ENCODE results near the gene KANSL2. TPM values are rescaled to one million over a fixed set of nuclear protein-coding genes. Genes with fewer than 3 reads are reported as not detected.
A peak's percentile ranks its signal among the peaks of the same experiment; 100 is the strongest.
"Not testable (repeated sequence)": the region's sequence is repeated elsewhere in the genome, so short reads cannot be mapped to it uniquely, and the experiment has no call there.

The KANSL2 gene
- total and polyA plus RNA-seq, 2 of the 13 experiments (the other 11 are each of a cell fraction or from before 2014, with no cell fraction given), result 24.1 to 41.3 TPM

DNA sequence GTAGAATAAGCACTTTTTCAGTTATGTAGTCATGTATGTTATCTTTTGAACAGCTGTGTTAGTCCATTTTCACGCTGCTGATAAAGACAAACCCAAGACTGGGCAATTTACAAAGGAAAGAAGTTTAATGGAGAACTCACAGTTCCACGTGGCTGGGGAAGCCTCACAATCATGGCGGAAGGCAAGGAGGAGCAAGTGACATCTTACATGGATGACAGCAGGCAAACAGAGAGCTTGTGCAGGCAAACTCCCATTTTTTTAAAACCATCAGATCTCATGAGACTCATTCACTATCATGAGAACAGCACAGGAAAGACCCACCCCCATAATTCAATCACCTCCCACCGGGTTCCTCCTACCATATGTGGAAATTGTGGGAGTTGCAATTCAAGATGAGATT is 37.0 kb upstream of the KANSL2 start:
- Histone ChIP-seq H3K4me1 (ENCODE audit: insufficient read depth, low read length) (peaks cover 12% of the 10 kb centered on the region), H3K9me3 (ENCODE audit: low read length) (peaks cover 18% of the 10 kb centered on the region), H3K79me2 (ENCODE audit: insufficient read depth, low read length) (peaks cover 23% of the 10 kb centered on the region), H4K20me1 (ENCODE audit: insufficient read depth, low read length) (peaks cover 17% of the 10 kb centered on the region)
- BruUV-seq (replicated peaks); DNase-seq (ENCODE audit: low spot score); in situ Hi-C loops (cut with HindIII; ENCODE audit: extremely low pct_ligation_motif_present, low pct_unique_long_range_greater_than_20kb); ATAC-seq; H3K27ac ChIP-seq (ENCODE audit: extremely low read length, insufficient read depth, low read length); POLR2A ChIA-PET; H2AFZ ChIP-seq (ENCODE audit: low read length); H3K4me2 ChIP-seq (ENCODE audit: low read depth, low read length); H3K36me3 ChIP-seq (replicated peaks in 1 of 2; ENCODE audit: control insufficient read depth in 1 of 2, insufficient read depth in 2 of 2, low read length in 2 of 2); FAIRE-seq; H3K4me3 ChIP-seq (replicated peaks in 1 of 3; ENCODE audit: insufficient read depth in 1 of 3, low read depth in 2 of 3, low read length in 3 of 3); H3K9ac ChIP-seq (ENCODE audit: insufficient read depth, low read depth, low read length); intact Hi-C loops (cut with micrococcal nuclease; ENCODE audit: unreplicated experiment); CTCF ChIA-PET (ENCODE audit: low intra/inter-chr PET ratio, low total read pairs); H3K27me3 ChIP-seq (ENCODE audit: control insufficient read depth in 1 of 2, insufficient read depth in 2 of 2, low read length in 2 of 2): not testable (repeated sequence)
- TF ChIP-seq MAFK (conservative IDR thresholded peaks at IDR 0.05 in 1 of 2, IDR thresholded peaks at IDR 0.05 in 1 of 2; ENCODE audit: low read length in 2 of 2), result 0 out of 4 replicates have a peak, but pooled peaks of 1 of the 2 experiments have one; percentile 9
- TF ChIP-seq ZNF431 (CRISPR knock-in tag; IDR thresholded peaks at IDR 0.05; ENCODE audit: borderline replicate concordance, low read depth), result peak; percentile 45; the same call in 1 of the 2 replicates
- 74% methylated on average over 4 of the region's 4 CpGs for WGBS (ENCODE audit: low lambda C conversion rate)

DNA sequence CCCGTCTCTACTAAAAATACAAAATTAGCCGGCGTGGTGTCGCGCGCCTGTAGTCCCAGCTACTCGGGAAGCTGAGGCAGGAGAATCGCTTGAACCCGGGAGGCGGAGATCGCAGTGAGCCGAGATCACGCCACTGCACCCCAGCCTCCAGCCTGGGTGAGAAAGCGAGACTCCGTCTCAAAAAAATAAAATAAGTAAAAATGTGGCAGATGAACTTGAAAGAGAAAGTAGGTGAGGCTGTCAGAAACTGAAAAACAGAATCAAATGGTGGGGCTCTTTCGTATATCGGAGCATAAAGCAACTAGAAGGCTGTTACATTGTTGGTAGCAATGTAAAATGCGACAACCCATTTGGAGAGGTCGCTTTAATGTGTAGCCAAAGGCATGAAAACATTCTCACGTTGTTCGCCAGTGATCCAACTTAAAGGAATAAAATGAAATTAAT is 35.2 kb upstream of the KANSL2 start:
- H3K9me3 ChIP-seq (ENCODE audit: low read length), result peaks cover 18% of the 10 kb centered on the region
- POLR2A ChIA-PET, result interaction anchor here (0.8 kb wide), 1 partner anchor 72 kb away, joined by 3 read pairs; no protein-coding TSS in a partner anchor
- peak overlapping the region; percentile 96 for H3K27ac ChIP-seq (ENCODE audit: extremely low read length, insufficient read depth, low read length)
- H3K4me1 ChIP-seq (ENCODE audit: insufficient read depth, low read length), result peaks cover 22% of the 10 kb centered on the region
- peak overlapping the region; percentile 46 to 89 (median 50); a peak in 5 of 6 replicates for H3K4me3 ChIP-seq (replicated peaks in 1 of 3; ENCODE audit: insufficient read depth in 1 of 3, low read depth in 2 of 3, low read length in 3 of 3)
- TSS peak; percentile 98 for BruUV-seq (replicated peaks)
- H3K36me3 ChIP-seq (replicated peaks in 1 of 2; ENCODE audit: control insufficient read depth in 1 of 2, insufficient read depth in 2 of 2, low read length in 2 of 2), result no peaks in the 10 kb centered on the region; a peak in 1 of 5 replicates
- H3K79me2 ChIP-seq (ENCODE audit: insufficient read depth, low read length), result peaks cover 37% of the 10 kb centered on the region
- in situ Hi-C loops (cut with HindIII; ENCODE audit: extremely low pct_ligation_motif_present, low pct_unique_long_range_greater_than_20kb) (no loop called here), intact Hi-C loops (cut with micrococcal nuclease; ENCODE audit: unreplicated experiment) (no loop called here)
- 45% methylated on average over 18 of the region's 21 CpGs for WGBS (ENCODE audit: low lambda C conversion rate)
- DNase-seq (ENCODE audit: low spot score) (no peak), ATAC-seq (no peak), FAIRE-seq (no peak)
- no peak overlapping the region for H2AFZ ChIP-seq (ENCODE audit: low read length)
- H4K20me1 ChIP-seq (ENCODE audit: insufficient read depth, low read length), result peaks cover 19% of the 10 kb centered on the region
- peak overlapping the region; percentile 74 for H3K4me2 ChIP-seq (ENCODE audit: low read depth, low read length)
- CTCF ChIA-PET (ENCODE audit: low intra/inter-chr PET ratio, low total read pairs), result no interaction called here
- peak overlapping the region; percentile 67 for H3K9ac ChIP-seq (ENCODE audit: insufficient read depth, low read depth, low read length)
- H3K27me3 ChIP-seq (ENCODE audit: control insufficient read depth in 1 of 2, insufficient read depth in 2 of 2, low read length in 2 of 2), result peaks cover 0 to 4% of the 10 kb centered on the region in 2 experiments; a peak in 1 of 5 replicates
- TF ChIP-seq, protein P1, sequence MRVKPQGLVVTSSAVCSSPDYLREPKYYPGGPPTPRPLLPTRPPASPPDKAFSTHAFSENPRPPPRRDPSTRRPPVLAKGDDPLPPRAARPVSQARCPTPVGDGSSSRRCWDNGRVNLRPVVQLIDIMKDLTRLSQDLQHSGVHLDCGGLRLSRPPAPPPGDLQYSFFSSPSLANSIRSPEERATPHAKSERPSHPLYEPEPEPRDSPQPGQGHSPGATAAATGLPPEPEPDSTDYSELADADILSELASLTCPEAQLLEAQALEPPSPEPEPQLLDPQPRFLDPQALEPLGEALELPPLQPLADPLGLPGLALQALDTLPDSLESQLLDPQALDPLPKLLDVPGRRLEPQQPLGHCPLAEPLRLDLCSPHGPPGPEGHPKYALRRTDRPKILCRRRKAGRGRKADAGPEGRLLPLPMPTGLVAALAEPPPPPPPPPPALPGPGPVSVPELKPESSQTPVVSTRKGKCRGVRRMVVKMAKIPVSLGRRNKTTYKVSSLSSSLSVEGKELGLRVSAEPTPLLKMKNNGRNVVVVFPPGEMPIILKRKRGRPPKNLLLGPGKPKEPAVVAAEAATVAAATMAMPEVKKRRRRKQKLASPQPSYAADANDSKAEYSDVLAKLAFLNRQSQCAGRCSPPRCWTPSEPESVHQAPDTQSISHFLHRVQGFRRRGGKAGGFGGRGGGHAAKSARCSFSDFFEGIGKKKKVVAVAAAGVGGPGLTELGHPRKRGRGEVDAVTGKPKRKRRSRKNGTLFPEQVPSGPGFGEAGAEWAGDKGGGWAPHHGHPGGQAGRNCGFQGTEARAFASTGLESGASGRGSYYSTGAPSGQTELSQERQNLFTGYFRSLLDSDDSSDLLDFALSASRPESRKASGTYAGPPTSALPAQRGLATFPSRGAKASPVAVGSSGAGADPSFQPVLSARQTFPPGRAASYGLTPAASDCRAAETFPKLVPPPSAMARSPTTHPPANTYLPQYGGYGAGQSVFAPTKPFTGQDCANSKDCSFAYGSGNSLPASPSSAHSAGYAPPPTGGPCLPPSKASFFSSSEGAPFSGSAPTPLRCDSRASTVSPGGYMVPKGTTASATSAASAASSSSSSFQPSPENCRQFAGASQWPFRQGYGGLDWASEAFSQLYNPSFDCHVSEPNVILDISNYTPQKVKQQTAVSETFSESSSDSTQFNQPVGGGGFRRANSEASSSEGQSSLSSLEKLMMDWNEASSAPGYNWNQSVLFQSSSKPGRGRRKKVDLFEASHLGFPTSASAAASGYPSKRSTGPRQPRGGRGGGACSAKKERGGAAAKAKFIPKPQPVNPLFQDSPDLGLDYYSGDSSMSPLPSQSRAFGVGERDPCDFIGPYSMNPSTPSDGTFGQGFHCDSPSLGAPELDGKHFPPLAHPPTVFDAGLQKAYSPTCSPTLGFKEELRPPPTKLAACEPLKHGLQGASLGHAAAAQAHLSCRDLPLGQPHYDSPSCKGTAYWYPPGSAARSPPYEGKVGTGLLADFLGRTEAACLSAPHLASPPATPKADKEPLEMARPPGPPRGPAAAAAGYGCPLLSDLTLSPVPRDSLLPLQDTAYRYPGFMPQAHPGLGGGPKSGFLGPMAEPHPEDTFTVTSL (CRISPR knock-in tag; IDR thresholded peaks at IDR 0.05; ENCODE audit: borderline replicate concordance), result 0 out of 2 replicates have a peak, but pooled peaks have one; percentile 9
- TF ChIP-seq RCOR2 (CRISPR knock-in tag; IDR thresholded peaks at IDR 0.05) (0 out of 2 replicates have a peak, but pooled peaks have one; percentile 0), ZSCAN20 (CRISPR knock-in tag; IDR thresholded peaks at IDR 0.05; ENCODE audit: borderline replicate concordance) (0 out of 2 replicates have a peak, but pooled peaks have one; percentile 4), CHD4 (IDR thresholded peaks at IDR 0.05; ENCODE audit: borderline replicate concordance, low read length) (peak; percentile 92; the same call in 1 of the 2 replicates), EHMT2 (IDR thresholded peaks at IDR 0.05; ENCODE audit: borderline replicate concordance, low read depth, low read length) (0 out of 2 replicates have a peak, but pooled peaks have one; percentile 8), ZNF768 (CRISPR knock-in tag; IDR thresholded peaks at IDR 0.05) (peak; percentile 1; the same call in 1 of the 2 replicates)
- TF ChIP-seq, protein P2, sequence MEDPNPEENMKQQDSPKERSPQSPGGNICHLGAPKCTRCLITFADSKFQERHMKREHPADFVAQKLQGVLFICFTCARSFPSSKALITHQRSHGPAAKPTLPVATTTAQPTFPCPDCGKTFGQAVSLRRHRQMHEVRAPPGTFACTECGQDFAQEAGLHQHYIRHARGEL (CRISPR knock-in tag; IDR thresholded peaks at IDR 0.05), result no peak
